Measurements from ENCODE around the gene MVB12A.

DNA sequence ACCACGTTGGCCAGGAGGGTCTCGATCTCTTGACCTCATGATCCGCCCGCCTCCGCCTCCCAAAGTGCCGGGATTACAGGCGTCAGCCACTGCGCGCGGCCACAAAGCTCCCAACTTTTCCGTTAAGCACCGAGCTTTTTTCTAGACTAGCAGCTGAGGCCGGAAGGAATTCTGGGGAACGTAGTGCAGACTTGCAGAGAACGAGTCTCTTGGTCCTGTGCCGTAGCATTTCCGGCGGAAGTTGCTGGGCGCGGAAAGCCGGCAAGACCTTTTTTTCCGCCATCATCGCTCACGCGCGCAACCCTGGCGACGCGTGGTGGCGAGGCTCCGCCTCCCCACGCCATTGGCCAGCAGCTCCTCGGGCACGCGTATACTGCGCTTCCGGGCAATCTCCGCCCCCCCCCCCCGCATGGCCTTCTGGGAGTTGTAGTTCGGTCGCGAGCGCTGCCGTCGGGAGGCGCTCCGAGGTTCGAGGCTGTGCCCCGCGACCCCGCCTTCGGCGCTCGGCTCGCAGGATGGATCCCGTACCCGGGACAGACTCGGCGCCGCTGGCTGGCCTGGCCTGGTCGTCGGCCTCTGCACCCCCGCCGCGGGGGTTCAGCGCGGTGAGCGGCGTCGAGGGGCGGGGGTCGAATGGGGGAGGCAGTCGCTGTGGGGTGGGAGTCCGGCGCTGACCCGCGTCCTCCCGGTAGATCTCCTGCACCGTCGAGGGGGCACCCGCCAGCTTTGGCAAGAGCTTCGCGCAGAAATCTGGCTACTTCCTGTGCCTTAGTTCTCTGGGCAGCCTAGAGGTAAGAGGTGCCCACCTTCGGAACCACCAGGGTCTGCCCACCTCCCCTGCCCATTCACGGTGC, at the start of gene MVB12A:
- TF ChIP-seq, protein P1, sequence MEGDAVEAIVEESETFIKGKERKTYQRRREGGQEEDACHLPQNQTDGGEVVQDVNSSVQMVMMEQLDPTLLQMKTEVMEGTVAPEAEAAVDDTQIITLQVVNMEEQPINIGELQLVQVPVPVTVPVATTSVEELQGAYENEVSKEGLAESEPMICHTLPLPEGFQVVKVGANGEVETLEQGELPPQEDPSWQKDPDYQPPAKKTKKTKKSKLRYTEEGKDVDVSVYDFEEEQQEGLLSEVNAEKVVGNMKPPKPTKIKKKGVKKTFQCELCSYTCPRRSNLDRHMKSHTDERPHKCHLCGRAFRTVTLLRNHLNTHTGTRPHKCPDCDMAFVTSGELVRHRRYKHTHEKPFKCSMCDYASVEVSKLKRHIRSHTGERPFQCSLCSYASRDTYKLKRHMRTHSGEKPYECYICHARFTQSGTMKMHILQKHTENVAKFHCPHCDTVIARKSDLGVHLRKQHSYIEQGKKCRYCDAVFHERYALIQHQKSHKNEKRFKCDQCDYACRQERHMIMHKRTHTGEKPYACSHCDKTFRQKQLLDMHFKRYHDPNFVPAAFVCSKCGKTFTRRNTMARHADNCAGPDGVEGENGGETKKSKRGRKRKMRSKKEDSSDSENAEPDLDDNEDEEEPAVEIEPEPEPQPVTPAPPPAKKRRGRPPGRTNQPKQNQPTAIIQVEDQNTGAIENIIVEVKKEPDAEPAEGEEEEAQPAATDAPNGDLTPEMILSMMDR (IDR thresholded peaks at IDR 0.05): peak in 1 of 4 experiments; percentile 23
- peak in 1 of 2 donors; percentile 9 for TF ChIP-seq POLR2A (IDR thresholded peaks at IDR 0.05)
- TF ChIP-seq EP300 (IDR thresholded peaks at IDR 0.05): no peak
- TF ChIP-seq POLR2AphosphoS5 (IDR thresholded peaks at IDR 0.05): peak; percentile 79
